Tibial artery (tissue), 4 donors: ENCODE data around the gene NCL.

Experiments used
- DNase-seq, 2 donors: peaks; one replicate each; pipeline ENCODE4 v3.0.0-alpha.2; 2019
- H3K27ac ChIP-seq, 2 donors: fragments of 200-600 bp; sonication (generic) in 1 of 2; 1 replicate in 1 of 2; 2 replicates in 1 of 2; pipeline ENCODE4 v1.5.1; 2018 to 2019; ENCODE audit warnings: mild to moderate bottlenecking in 1 of 2
- H3K27me3 ChIP-seq, 2 donors: fragments of 200-600 bp; sonication (generic) in 1 of 2; one replicate each; pipeline versions ENCODE4 v1.5.1 to v1.6.0; 2016 to 2019
- H3K36me3 ChIP-seq, 3 donors: fragments of 200-600 bp; sonication (generic) in 2 of 3; one replicate each; pipeline ENCODE4 v1.5.1; 2016 to 2019; ENCODE audit warnings: mild to moderate bottlenecking in 2 of 3
- H3K4me1 ChIP-seq, 4 donors: fragments of 200-600 bp; sonication (generic) in 2 of 4; 1 replicate in 3 of 4; 2 replicates in 1 of 4; pipeline ENCODE4 v1.5.1; 2016 to 2019
- H3K4me3 ChIP-seq, 2 donors: fragments of 200-600 bp; sonication (generic) in 1 of 2; 1 replicate in 1 of 2; 2 replicates in 1 of 2; pipeline ENCODE4 v1.5.1; 2018 to 2019; ENCODE audit warnings: mild to moderate bottlenecking in 2 of 2
- H3K9me3 ChIP-seq, 3 donors: fragments of 200-600 bp; sonication (generic) in 1 of 3; one replicate each; pipeline ENCODE4 v1.5.1; 2016 to 2019
- intact Hi-C: fragments of 100-400 bp; cut with DNase I; formaldehyde crosslinking; loops from one replicate; pipeline ENCODE4 v1.15.0; 2023; ENCODE audit warnings: low total_unique reads
- TF ChIP-seq, protein P1 (sequence below), 2 experiments: fragments of 200-600 bp in 1 of 2; fragments of 450-650 bp in 1 of 2; IDR thresholded peaks; one replicate each; pipeline ENCODE4 v1.5.1; 2017 to 2019; ENCODE audit warnings: antibody characterized with exemption in 2 of 2, mild to moderate bottlenecking in 1 of 2, moderate library complexity in 1 of 2

Gene NCL

DNA sequence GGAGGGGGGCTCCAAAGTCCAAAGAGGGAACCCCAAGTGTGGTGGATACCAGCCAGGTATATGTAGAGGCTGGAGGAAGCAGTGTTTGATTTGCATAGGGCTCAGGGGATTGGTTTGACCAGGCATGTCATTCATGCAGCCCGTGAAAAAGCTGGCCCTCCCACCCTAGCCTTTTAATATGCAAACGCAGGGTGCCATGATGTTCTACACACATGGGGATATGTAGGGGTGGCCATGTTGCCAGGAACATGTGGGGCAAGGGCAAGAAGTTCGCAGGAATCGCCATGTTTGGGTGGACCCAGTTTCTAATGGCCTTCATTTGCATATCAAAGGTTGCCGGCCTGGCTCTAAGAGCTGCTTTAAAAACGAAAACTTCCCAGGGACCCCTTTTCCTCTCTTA, 35.1 kb downstream of the NCL start:
- Histone ChIP-seq H3K27me3 (peaks cover 0 to 3% of the 10 kb centered on the region in 2 donors), H3K36me3 (no peaks in the 10 kb centered on the region), H3K4me1 (no peaks in the 10 kb centered on the region), H3K27ac (no peak overlapping the region), H3K9me3 (peaks cover 0 to 9% (median 0%) of the 10 kb centered on the region in 3 donors), H3K4me3 (no peak overlapping the region)
- DNase-seq = no peak
- intact Hi-C loops = no loop called here
- TF ChIP-seq, protein P1, sequence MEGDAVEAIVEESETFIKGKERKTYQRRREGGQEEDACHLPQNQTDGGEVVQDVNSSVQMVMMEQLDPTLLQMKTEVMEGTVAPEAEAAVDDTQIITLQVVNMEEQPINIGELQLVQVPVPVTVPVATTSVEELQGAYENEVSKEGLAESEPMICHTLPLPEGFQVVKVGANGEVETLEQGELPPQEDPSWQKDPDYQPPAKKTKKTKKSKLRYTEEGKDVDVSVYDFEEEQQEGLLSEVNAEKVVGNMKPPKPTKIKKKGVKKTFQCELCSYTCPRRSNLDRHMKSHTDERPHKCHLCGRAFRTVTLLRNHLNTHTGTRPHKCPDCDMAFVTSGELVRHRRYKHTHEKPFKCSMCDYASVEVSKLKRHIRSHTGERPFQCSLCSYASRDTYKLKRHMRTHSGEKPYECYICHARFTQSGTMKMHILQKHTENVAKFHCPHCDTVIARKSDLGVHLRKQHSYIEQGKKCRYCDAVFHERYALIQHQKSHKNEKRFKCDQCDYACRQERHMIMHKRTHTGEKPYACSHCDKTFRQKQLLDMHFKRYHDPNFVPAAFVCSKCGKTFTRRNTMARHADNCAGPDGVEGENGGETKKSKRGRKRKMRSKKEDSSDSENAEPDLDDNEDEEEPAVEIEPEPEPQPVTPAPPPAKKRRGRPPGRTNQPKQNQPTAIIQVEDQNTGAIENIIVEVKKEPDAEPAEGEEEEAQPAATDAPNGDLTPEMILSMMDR (IDR thresholded peaks at IDR 0.05) = no peak

DNA sequence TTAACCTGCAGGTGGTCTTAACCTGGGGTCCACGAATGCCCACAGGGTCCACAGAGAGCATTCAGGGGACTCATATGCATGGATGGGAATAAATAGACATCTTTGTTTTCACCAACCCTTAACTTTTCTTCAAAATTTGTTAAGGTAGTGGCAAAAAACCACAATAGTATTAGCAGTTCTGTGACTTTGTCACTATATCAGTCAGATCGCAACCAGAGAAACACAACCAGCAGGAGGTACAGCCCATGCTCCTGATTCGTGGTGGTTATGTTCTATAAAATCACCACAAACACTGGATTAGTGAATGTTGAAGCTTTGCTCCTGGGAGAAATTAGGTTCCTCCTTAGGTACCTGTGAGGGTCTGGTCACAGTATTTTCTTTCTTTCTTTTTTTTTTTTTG, 37.2 kb downstream of the NCL start:
- Histone ChIP-seq H3K36me3 (no peaks in the 10 kb centered on the region), H3K4me1 (no peaks in the 10 kb centered on the region), H3K27me3 (peaks cover 0 to 3% of the 10 kb centered on the region in 2 donors), H3K4me3 (no peak overlapping the region), H3K27ac (no peak overlapping the region), H3K9me3 (peaks cover 0 to 8% (median 0%) of the 10 kb centered on the region in 3 donors)
- DNase-seq = no peak
- TF ChIP-seq, protein P1 (IDR thresholded peaks at IDR 0.05) = no peak
- intact Hi-C loops = no loop called here

DNA sequence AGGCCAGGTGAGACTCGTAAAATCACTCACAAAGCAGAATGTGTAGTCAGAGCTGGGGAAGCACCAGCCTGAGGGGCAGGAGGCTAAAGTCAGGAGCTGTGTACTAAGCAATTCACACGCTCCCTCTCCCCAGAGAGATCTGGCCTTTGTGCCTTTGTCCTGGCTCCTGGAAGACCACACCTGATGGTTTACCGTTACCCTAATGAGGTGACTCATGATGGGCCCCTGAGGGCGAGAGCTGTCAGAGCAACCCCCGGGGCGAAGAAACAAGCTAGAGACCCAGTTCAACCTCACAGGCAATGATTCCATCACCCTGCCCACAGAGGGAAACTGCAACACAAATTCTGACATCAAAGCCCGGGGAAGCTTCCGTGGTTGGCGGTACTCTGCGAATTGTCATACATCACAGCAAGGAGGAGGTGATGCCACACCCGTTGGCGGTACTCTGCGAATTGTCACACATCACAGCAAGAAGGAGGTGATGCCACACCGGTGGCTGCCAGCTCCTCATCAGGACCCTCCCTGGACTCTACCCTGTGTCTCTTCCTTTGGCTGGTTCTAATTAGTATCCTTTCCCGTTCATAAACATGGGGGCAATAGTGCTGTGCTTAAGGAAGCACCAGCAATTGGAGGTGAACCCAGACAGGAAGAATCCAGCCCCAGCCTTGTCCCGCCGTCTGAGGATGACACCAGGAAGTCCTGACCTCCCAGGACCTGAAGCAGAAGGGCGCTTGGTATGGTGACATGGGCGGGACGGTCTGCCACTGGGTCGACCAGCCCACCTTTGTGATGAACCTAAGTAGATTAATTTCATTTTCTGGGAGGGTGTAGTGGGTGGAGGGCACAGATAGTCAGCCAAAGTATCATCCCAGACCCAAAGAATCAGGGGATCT, 38.2 kb downstream of the NCL start:
- Histone ChIP-seq H3K36me3 (no peaks in the 10 kb centered on the region), H3K4me3 (no peak overlapping the region), H3K9me3 (no peaks in the 10 kb centered on the region), H3K27ac (no peak overlapping the region), H3K4me1 (no peaks in the 10 kb centered on the region), H3K27me3 (peaks cover 0 to 3% of the 10 kb centered on the region in 2 donors)
- DNase-seq = no peak
- intact Hi-C loops = no loop called here
- TF ChIP-seq, protein P1 (IDR thresholded peaks at IDR 0.05) = no peak

DNA sequence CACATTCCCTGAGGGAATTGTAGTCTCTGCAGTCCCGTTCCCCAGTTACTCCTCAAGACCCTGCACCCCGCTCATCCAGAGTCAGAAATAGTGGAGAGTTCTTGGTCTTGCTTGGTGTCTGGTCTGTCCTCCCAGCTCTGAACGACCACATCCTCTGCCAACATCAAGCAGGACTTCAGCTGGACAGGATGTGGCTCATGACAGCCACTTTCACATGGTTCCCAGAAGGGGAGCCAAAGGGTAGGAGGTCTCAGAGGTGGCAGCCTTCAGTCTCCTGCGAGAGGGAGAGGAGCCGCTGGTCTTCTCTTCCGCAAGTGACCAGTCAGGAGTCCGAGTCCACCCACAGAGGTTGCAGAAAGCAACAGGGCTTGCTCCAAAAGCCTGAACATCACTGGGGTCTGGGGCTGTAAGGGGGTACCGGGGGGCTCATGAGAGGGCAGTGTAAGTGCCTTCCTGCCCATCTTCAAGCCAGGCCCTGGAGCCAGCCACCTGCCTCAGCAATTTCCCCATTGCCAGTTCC, 38.9 kb downstream of the NCL start:
- peaks cover 0 to 3% of the 10 kb centered on the region in 2 donors for H3K27me3 ChIP-seq
- H3K27ac ChIP-seq = no peak overlapping the region
- no peaks in the 10 kb centered on the region for H3K36me3 ChIP-seq
- TF ChIP-seq, protein P1 (IDR thresholded peaks at IDR 0.05) = no peak
- no peak for DNase-seq
- H3K4me1 ChIP-seq = no peaks in the 10 kb centered on the region
- intact Hi-C loops = no loop called here
- no peaks in the 10 kb centered on the region for H3K9me3 ChIP-seq
- H3K4me3 ChIP-seq = no peak overlapping the region

DNA sequence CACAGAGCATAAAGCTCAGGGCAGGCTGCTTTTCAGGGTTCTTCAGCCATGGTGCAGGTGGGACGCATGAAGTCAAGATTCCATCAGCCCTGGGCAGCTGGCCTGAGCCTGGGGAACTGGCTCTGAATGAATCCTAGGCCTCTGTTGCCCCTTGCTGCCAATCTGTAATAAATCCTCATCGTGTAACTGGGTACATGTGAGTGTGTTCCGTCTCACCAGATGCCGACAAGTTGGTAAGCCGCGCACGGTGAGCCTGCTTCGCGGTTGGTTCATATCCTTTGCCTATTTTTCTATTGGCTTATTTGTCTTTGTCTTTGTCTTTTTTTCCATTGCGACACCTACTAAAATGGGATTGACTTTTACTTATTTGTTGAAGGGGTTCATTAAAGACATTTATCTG, 41.1 kb downstream of the NCL start:
- no peaks in the 10 kb centered on the region for H3K9me3 ChIP-seq
- TF ChIP-seq, protein P1 (IDR thresholded peaks at IDR 0.05) = no peak
- DNase-seq = no peak

More for the DNA sequence above, 41.1 kb downstream of the NCL start:
- Histone ChIP-seq H3K4me3 (no peak overlapping the region), H3K36me3 (no peaks in the 10 kb centered on the region), H3K27me3 (peaks cover 0 to 10% of the 10 kb centered on the region in 2 donors), H3K4me1 (no peaks in the 10 kb centered on the region), H3K27ac (no peak overlapping the region)
- intact Hi-C loops = no loop called here
